ENCODE data around the gene SH3D19.
"Not testable (repeated sequence)": the region's sequence is repeated elsewhere in the genome, so short reads cannot be mapped to it uniquely, and the experiment has no call there.

GRCh38 chr4:151268905-151269304 lies 56.5 kb downstream of the SH3D19 start:
- TF ChIP-seq POLR2A, CTCF, POLR2AphosphoS5 (IDR thresholded peaks at IDR 0.05): not testable (repeated sequence)
